Raji (cell line): ENCODE data around the gene RP9.

Experiments
- POLR2A ChIP-seq: IDR thresholded peaks from 2 replicates; pipeline ENCODE4 v1.6.1; 2011; ENCODE audit warnings: low read depth, low read length, control low read depth; ENCODE audit not compliant: insufficient read depth

Gene RP9

GRCh38 chr7:33053721-33054120, 55.5 kb downstream of the RP9 start:
- TF ChIP-seq POLR2A, result no peak

GRCh38 chr7:33050535-33051318, 58.5 kb downstream of the RP9 start:
- TF ChIP-seq POLR2A, result no peak

GRCh38 chr7:33048704-33049103, 60.5 kb downstream of the RP9 start:
- TF ChIP-seq POLR2A, result no peak

GRCh38 chr7:33048257-33048656, 60.9 kb downstream of the RP9 start:
- TF ChIP-seq POLR2A, result no peak

- no peak for TF ChIP-seq POLR2A
These were observed 64.2 kb downstream of the RP9 start for GRCh38 chr7:33044986-33045385.
